ENCODE measurements around the gene LAMC3. TPM values are rescaled to one million over a fixed set of nuclear protein-coding genes. Genes with fewer than 3 reads are reported as not detected.
"Not testable (repeated sequence)": the region's sequence is repeated elsewhere in the genome, so short reads cannot be mapped to it uniquely, and the experiment has no call there.

Gene LAMC3
- total RNA-seq, 6 donors from 2014 or later, result 6.7 to 56.0 (median 19.5) TPM

DNA sequence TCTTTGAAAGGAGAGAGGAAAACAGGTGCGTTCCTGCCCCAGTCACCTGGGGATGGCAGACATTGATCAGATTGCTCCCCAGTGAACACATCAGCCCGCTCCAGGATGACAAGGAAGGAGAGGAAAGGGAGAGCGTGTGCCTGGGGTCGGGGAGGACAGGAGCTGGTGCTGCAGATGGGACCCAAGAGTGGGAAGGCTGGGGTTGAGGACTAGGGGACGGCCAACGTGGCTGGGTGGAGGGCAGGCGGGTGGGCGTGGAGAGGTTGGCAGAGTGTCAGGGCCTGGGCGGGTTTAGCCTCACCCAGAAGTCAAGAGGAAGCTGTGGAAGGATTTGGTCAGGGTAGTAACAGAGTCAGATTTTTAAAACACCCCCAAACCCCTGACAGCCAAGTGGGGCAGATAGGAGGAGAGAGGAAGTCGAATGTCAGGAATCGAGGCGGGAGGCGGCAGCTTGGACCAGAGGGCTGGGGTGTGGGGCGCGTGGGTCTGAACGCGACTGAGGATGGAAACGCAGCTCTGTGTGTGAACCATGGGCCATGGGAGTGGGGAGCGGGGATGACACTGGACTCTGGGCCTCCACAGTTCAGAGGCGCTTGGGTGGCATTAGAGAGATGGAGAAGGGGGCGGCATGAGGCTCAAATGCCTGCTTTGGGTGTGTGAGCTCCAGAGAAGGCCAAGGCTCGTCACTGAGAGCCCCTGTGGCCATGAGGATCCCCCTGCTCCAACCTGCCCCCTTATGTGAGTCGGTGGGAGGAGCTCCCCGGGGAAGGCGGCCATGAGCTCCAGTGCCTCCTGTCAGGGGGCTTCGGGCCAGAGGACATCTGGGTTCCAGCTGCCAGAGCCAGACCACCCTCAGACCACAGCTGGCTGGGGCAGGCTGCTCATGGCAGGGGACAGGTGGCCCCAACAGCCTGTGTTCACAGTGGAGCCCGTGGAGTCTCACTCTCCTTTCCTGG lies 24.6 kb downstream of the LAMC3 start:
- ATAC-seq (ENCODE audit: low FRiP score in 2 of 2), result no peak
- TF ChIP-seq, protein P1, sequence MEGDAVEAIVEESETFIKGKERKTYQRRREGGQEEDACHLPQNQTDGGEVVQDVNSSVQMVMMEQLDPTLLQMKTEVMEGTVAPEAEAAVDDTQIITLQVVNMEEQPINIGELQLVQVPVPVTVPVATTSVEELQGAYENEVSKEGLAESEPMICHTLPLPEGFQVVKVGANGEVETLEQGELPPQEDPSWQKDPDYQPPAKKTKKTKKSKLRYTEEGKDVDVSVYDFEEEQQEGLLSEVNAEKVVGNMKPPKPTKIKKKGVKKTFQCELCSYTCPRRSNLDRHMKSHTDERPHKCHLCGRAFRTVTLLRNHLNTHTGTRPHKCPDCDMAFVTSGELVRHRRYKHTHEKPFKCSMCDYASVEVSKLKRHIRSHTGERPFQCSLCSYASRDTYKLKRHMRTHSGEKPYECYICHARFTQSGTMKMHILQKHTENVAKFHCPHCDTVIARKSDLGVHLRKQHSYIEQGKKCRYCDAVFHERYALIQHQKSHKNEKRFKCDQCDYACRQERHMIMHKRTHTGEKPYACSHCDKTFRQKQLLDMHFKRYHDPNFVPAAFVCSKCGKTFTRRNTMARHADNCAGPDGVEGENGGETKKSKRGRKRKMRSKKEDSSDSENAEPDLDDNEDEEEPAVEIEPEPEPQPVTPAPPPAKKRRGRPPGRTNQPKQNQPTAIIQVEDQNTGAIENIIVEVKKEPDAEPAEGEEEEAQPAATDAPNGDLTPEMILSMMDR (IDR thresholded peaks at IDR 0.05), result no peak
- TF ChIP-seq POLR2AphosphoS5 (IDR thresholded peaks at IDR 0.05) (no peak), POLR2A (IDR thresholded peaks at IDR 0.05) (no peak), EP300 (IDR thresholded peaks at IDR 0.05) (no peak)
- no peak for DNase-seq
- H3K27me3 ChIP-seq, result no peaks in the 10 kb centered on the region
- H3K4me3 ChIP-seq, result no peak overlapping the region
- H3K4me1 ChIP-seq, result peaks cover 0 to 5% (median 5%) of the 10 kb centered on the region in 4 donors
- H3K9me3 ChIP-seq, result no peaks in the 10 kb centered on the region
- no peak overlapping the region for H3K27ac ChIP-seq
- 69% methylated on average over 21 to 24 of the region's 27 CpGs for WGBS, 2 donors
- H3K36me3 ChIP-seq, result no peaks in the 10 kb centered on the region

DNA sequence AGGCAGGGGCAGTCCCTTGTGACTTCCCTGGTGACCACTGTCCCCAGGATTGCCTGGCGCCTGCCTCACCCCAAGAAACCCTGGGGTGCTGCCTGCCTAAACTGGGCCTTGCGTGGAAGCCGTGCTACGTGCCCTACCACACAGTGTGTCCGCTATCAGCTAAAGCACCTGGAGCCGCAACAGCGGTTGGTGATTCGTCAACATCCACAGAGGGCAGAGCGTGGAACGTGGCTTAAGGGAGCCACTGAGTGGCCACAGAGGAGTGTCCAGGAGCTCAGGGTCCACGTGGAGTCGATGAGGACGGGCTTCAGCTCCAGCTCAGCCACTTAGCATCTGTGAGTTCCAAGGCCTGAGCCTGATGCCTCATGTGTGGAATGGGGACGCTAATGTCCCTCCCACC lies 25.3 kb downstream of the LAMC3 start:
- H3K27ac ChIP-seq, result no peak overlapping the region
- H3K4me1 ChIP-seq, result peaks cover 0 to 5% (median 5%) of the 10 kb centered on the region in 4 donors
- DNase-seq (no peak), ATAC-seq (ENCODE audit: low FRiP score in 2 of 2) (no peak)
- no peaks in the 10 kb centered on the region for H3K36me3 ChIP-seq
- WGBS, 2 donors, result 92 to 95% methylated on average over 10 to 14 of the region's 14 CpGs
- TF ChIP-seq POLR2A (IDR thresholded peaks at IDR 0.05), result no peak
- TF ChIP-seq EP300 (IDR thresholded peaks at IDR 0.05), result no peak
- TF ChIP-seq POLR2AphosphoS5 (IDR thresholded peaks at IDR 0.05), result no peak
- TF ChIP-seq, protein P1 (IDR thresholded peaks at IDR 0.05), result no peak
- no peaks in the 10 kb centered on the region for H3K27me3 ChIP-seq
- H3K9me3 ChIP-seq, result no peaks in the 10 kb centered on the region
- no peak overlapping the region for H3K4me3 ChIP-seq

DNA sequence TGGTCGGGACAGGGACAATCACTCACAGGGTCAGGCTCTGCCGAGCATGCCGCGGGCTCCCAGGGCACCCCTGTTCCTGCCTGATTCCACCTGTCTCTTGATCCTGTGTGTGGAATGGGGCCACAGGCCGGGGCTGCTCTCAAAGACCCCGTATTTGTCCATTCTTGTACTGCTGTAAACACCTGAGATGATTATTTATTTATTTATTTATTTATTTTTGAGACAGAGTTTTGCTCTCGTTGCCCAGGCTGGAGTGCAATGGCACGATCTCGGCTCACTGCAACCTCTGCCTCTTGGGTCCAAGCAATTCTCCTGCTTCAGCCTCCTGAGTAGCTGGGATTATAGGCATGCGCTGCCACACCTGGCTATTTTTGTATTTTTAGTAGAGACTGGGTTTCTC lies 25.8 kb downstream of the LAMC3 start:
- not testable (repeated sequence) for ATAC-seq (ENCODE audit: low FRiP score in 2 of 2); H3K9me3 ChIP-seq; H3K36me3 ChIP-seq; H3K27me3 ChIP-seq; DNase-seq; H3K4me3 ChIP-seq; H3K27ac ChIP-seq; H3K4me1 ChIP-seq
- 92 to 94% methylated on average over 9 to 10 of the region's 10 CpGs for WGBS, 2 donors

DNA sequence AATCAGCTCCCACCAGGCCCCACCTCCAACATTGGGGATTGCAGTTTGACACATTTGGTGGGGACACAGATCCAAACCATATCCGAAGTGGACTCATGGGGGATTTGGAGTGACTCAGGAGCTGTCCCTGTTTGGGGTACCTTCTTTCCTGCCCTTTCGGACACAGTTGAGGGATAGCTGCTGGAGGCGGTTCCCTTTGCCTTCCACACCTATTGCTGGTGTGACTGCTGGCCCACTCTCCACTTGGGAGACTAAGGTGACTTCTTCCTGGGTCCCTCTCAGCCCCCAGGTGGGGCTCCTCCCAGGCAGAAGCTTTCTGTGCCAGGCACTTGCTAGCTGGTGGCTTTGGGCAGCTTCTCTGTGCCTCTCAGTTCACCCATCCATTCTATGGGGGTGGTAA lies 26.6 kb downstream of the LAMC3 start:
- no peak for ATAC-seq (ENCODE audit: low FRiP score in 2 of 2)
- Histone ChIP-seq H3K27ac (peak overlapping the region in 1 of 4 donors; percentile 26), H3K4me1 (peaks cover 0 to 5% (median 5%) of the 10 kb centered on the region in 4 donors), H3K36me3 (no peaks in the 10 kb centered on the region), H3K4me3 (no peak overlapping the region), H3K9me3 (no peaks in the 10 kb centered on the region), H3K27me3 (no peaks in the 10 kb centered on the region)
- DNase-seq, result no peak
- TF ChIP-seq POLR2A (IDR thresholded peaks at IDR 0.05), result no peak
- TF ChIP-seq EP300 (IDR thresholded peaks at IDR 0.05), result no peak
- TF ChIP-seq POLR2AphosphoS5 (IDR thresholded peaks at IDR 0.05), result no peak
- TF ChIP-seq, protein P1 (IDR thresholded peaks at IDR 0.05), result no peak
- WGBS, 2 donors, result 100% methylated on average over 3 of the region's 3 CpGs; no CpG with 5 or more reads in 1 of the 2 donors

DNA sequence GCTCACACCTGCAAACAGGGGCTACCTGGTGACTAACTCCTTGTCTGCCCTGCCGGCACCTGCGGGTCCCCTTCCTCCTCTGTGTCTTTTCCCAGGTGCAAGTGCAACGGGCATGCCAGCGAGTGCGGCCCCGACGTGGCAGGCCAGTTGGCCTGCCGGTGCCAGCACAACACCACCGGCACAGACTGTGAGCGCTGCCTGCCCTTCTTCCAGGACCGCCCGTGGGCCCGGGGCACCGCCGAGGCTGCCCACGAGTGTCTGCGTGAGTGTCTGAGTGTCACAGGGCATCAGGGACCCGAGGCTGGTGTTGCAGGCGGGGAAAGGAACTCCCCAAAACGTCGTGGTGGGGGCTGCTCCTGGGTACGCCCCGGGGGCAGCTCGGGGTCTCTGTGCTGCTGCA lies 27.1 kb downstream of the LAMC3 start:
- Histone ChIP-seq H3K36me3 (no peaks in the 10 kb centered on the region), H3K27ac (peak overlapping the region in 3 of 4 donors; percentile 18 to 44 (median 26)), H3K4me3 (no peak overlapping the region), H3K27me3 (no peaks in the 10 kb centered on the region), H3K9me3 (no peaks in the 10 kb centered on the region), H3K4me1 (peaks cover 0 to 5% (median 5%) of the 10 kb centered on the region in 4 donors)
- 74 to 82% methylated on average over 15 to 24 of the region's 24 CpGs for WGBS, 2 donors
- ATAC-seq (ENCODE audit: low FRiP score in 2 of 2) (no peak), DNase-seq (peak in 1 of 2 donors; percentile 79)
- TF ChIP-seq, protein P1 (IDR thresholded peaks at IDR 0.05), result no peak
- TF ChIP-seq POLR2A (IDR thresholded peaks at IDR 0.05), result no peak
- no peak for TF ChIP-seq POLR2AphosphoS5 (IDR thresholded peaks at IDR 0.05)
- no peak for TF ChIP-seq EP300 (IDR thresholded peaks at IDR 0.05)

Measured in upper lobe of left lung (tissue), 6 donors.